Measurements from ENCODE around the gene C3orf52. TPM values are rescaled to one million over a fixed set of nuclear protein-coding genes. Genes with fewer than 3 reads are reported as not detected.

C3orf52 gene
- total and polyA plus RNA-seq, 3 donors from 2014 or later, result 5.7 to 13.2 (median 6.8) TPM

GRCh38 chr3:112095731-112096130 lies 9.5 kb downstream of the C3orf52 start:
- intact Hi-C loops (cut with DNase I; ENCODE audit: low total_unique reads), result no loop called here
- Histone ChIP-seq H3K27ac (no peak overlapping the region), H3K9me3 (no peaks in the 10 kb centered on the region), H3K27me3 (no peaks in the 10 kb centered on the region), H3K36me3 (ENCODE audit: low read depth, missing control alignments) (no peaks in the 10 kb centered on the region), H3K4me1 (no peaks in the 10 kb centered on the region), H3K4me3 (no peak overlapping the region)
- TF ChIP-seq CTCF (IDR thresholded peaks at IDR 0.05) (no peak), POLR2A (IDR thresholded peaks at IDR 0.05) (no peak)
- DNase-seq, result no peak
- WGBS, 2 donors, result 39 to 64% methylated on average over 2 of the region's 2 CpGs

GRCh38 chr3:112096176-112096575 lies 10.0 kb downstream of the C3orf52 start:
- no peaks in the 10 kb centered on the region for H3K27me3 ChIP-seq
- no peaks in the 10 kb centered on the region for H3K36me3 ChIP-seq (ENCODE audit: low read depth, missing control alignments)
- 49 to 61% methylated on average over 2 of the region's 2 CpGs for WGBS, 2 donors
- H3K9me3 ChIP-seq, result no peaks in the 10 kb centered on the region
- TF ChIP-seq CTCF (IDR thresholded peaks at IDR 0.05) (no peak), POLR2A (IDR thresholded peaks at IDR 0.05) (no peak)
- no peak overlapping the region for H3K27ac ChIP-seq
- no peak overlapping the region for H3K4me3 ChIP-seq
- DNase-seq, result no peak
- intact Hi-C loops (cut with DNase I; ENCODE audit: low total_unique reads), result no loop called here
- no peaks in the 10 kb centered on the region for H3K4me1 ChIP-seq

- Histone ChIP-seq H3K27me3 (no peaks in the 10 kb centered on the region), H3K4me1 (no peaks in the 10 kb centered on the region), H3K4me3 (no peak overlapping the region), H3K27ac (no peak overlapping the region), H3K36me3 (ENCODE audit: low read depth, missing control alignments) (no peaks in the 10 kb centered on the region), H3K9me3 (no peaks in the 10 kb centered on the region)
- TF ChIP-seq CTCF (IDR thresholded peaks at IDR 0.05), result no peak
- no peak for TF ChIP-seq POLR2A (IDR thresholded peaks at IDR 0.05)
- DNase-seq, result no peak
- intact Hi-C loops (cut with DNase I; ENCODE audit: low total_unique reads), result no loop called here
- WGBS, 2 donors, result 58 to 74% methylated on average over 4 of the region's 4 CpGs
Observed at GRCh38 chr3:112097378-112097777, 11.2 kb downstream of the C3orf52 start.

- Histone ChIP-seq H3K4me1 (no peaks in the 10 kb centered on the region), H3K36me3 (ENCODE audit: low read depth, missing control alignments) (no peaks in the 10 kb centered on the region), H3K9me3 (no peaks in the 10 kb centered on the region), H3K27ac (no peak overlapping the region), H3K27me3 (no peaks in the 10 kb centered on the region), H3K4me3 (no peak overlapping the region)
- 87 to 92% methylated on average over 2 of the region's 2 CpGs for WGBS, 2 donors
- intact Hi-C loops (cut with DNase I; ENCODE audit: low total_unique reads), result no loop called here
- TF ChIP-seq CTCF (IDR thresholded peaks at IDR 0.05) (no peak), POLR2A (IDR thresholded peaks at IDR 0.05) (no peak)
- no peak for DNase-seq
Observed at GRCh38 chr3:112101916-112102315, 15.7 kb downstream of the C3orf52 start.

- H3K27ac ChIP-seq, result no peak overlapping the region
- intact Hi-C loops (cut with DNase I; ENCODE audit: low total_unique reads), result no loop called here
- no peak for TF ChIP-seq POLR2A (IDR thresholded peaks at IDR 0.05)
- TF ChIP-seq CTCF (IDR thresholded peaks at IDR 0.05), result no peak
- no peaks in the 10 kb centered on the region for H3K9me3 ChIP-seq
- no peaks in the 10 kb centered on the region for H3K4me1 ChIP-seq
- H3K4me3 ChIP-seq, result no peak overlapping the region
- no peaks in the 10 kb centered on the region for H3K27me3 ChIP-seq
- H3K36me3 ChIP-seq (ENCODE audit: low read depth, missing control alignments), result no peaks in the 10 kb centered on the region
- 95 to 97% methylated on average over 2 of the region's 2 CpGs for WGBS, 2 donors
- no peak for DNase-seq
Observed at GRCh38 chr3:112104774-112105173, 18.6 kb downstream of the C3orf52 start.
